Mucosa of stomach (tissue), 1 donor: Measurements from ENCODE around the gene ARHGEF1.

Experiments used
- H3K27me3 ChIP-seq: one replicate; pipeline ENCODE4 v1.7.0; 2013; ENCODE audit warnings: mild to moderate bottlenecking, low read length; ENCODE audit not compliant: control insufficient read depth, insufficient read depth
- H3K36me3 ChIP-seq: one replicate; pipeline ENCODE4 v1.7.0; 2013; ENCODE audit warnings: low read length; ENCODE audit not compliant: control insufficient read depth, insufficient read depth
- H3K4me1 ChIP-seq: one replicate; pipeline ENCODE4 v1.7.0; 2013; ENCODE audit warnings: mild to moderate bottlenecking, low read length; ENCODE audit not compliant: control insufficient read depth, insufficient read depth
- H3K4me3 ChIP-seq: one replicate; pipeline ENCODE4 v1.7.0; 2013; ENCODE audit warnings: low read length
- H3K9ac ChIP-seq: one replicate; pipeline ENCODE4 v1.7.0; 2013; ENCODE audit warnings: mild to moderate bottlenecking, low read length, moderate library complexity
- H3K9me3 ChIP-seq: one replicate; pipeline ENCODE4 v1.7.0; 2013; ENCODE audit warnings: mild to moderate bottlenecking, low read length, moderate library complexity; ENCODE audit not compliant: control insufficient read depth
- donor health status: Pancreatic carcinoma.

Gene ARHGEF1, protein sequence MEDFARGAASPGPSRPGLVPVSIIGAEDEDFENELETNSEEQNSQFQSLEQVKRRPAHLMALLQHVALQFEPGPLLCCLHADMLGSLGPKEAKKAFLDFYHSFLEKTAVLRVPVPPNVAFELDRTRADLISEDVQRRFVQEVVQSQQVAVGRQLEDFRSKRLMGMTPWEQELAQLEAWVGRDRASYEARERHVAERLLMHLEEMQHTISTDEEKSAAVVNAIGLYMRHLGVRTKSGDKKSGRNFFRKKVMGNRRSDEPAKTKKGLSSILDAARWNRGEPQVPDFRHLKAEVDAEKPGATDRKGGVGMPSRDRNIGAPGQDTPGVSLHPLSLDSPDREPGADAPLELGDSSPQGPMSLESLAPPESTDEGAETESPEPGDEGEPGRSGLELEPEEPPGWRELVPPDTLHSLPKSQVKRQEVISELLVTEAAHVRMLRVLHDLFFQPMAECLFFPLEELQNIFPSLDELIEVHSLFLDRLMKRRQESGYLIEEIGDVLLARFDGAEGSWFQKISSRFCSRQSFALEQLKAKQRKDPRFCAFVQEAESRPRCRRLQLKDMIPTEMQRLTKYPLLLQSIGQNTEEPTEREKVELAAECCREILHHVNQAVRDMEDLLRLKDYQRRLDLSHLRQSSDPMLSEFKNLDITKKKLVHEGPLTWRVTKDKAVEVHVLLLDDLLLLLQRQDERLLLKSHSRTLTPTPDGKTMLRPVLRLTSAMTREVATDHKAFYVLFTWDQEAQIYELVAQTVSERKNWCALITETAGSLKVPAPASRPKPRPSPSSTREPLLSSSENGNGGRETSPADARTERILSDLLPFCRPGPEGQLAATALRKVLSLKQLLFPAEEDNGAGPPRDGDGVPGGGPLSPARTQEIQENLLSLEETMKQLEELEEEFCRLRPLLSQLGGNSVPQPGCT

DNA sequence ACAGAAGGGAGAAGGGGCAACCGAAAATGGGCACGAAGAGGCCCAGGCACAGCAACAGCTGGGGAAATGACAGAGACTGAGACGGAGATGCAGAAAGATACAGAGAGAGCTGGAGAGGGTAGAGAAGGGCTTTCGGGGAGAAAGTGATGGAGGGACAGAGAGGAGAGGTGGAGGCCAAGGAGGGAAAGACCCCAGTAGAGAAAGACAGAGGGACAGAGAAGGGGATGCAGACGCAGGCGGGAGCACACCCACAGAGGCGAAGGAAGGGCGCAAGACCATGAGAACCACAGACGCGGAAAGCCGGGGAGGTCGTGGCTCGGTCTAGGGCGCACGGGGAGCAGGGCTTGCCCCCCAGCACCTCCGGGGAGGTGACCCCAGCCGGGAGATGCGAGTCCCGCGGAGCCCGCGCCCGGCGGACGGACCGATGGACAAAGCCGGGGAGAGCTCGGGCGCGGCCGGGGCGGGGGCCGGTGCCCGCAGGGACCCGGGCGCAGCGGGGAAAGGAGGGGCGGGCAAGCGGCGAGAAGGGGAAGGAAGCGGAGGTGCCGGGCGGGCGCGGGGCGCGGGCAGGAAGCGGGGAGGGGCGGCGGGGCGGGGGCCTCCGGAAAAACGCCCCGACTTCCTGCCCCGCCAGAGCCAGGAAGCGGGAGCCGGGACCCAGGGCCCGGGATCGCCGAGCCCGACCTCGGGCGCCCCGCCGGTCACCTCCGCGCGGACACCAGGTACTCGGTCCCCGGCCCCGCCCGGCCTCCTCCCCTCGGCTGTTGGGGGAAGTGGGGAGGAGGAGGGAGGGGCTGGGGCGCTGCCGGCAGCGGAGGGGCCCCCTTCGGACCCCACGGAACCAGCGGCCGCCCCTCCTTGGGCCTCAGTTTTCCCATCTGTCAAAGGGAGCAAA, at the start of gene ARHGEF1:
TSS of gene ARHGEF1 (plus strand) at position 617 of the 895 bp plus-strand sequence. CDS start 4,899 bp downstream, outside the sequence.
- Histone ChIP-seq H3K27me3 (peaks cover 3% of the 10 kb centered on the region), H3K36me3 (no peaks in the 10 kb centered on the region), H3K9ac (peak within 1 kb of the TSS; percentile 71), H3K4me1 (peaks cover 30% of the 10 kb centered on the region), H3K9me3 (no peaks in the 10 kb centered on the region), H3K4me3 (peak within 1 kb of the TSS; percentile 58)

DNA sequence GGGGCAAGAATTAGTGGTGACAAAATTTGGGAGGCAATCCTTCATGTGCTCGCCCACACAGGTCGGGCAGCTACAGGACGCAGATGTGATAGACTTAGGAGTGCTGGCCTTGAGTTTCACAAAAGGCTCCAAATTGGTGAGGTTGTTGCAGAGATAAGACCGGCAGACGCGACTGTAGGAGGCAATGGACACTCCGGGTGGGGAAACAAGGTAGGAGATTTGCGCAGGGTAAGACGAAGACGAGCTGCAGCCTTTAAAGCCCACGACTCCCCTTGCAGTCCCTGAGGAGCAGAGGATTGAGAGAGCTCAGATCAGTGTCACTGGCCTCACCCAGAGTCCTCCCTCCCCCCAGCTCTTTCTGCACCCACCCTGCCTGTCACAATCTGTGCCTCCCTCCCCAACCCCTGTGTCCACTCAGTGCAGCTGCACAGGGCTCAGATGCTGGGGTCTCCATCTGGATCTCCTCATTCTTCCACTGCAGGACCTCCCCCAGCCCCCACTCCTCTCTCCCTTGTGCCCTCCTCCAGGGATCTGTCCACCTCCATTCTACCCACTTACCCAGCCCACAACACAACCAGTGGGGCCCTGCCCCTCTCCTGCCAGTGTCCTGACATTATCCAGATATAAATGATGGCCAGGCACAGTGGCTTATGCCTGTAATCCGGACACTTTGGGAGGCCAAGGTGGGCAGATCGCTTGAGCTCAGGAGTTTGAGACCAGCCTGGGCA, 44.8 kb upstream of the ARHGEF1 start:
- no peaks in the 10 kb centered on the region for H3K36me3 ChIP-seq
- peaks cover 22% of the 10 kb centered on the region for H3K27me3 ChIP-seq
- no peaks in the 10 kb centered on the region for H3K4me1 ChIP-seq

DNA sequence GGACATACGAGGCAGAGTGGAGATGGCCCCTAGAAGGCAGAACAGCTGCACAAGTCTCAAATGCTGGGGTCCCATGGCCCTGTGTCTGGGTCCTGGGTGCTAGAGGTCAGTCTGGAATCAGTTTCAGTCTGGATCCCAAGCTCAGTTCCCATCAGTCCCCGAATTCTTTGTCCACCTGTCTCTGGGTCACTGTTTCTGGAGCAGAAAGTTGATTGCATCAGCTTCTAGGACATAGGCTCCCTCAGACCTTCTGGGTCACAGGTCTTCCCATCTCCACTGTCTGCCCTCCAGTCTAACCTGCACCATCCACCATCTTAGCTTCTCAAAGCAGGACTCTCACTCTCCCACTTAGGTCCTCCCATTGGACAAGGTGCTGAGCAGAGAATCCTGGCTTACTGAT, 43.8 kb upstream of the ARHGEF1 start:
- H3K4me3 ChIP-seq = no peak overlapping the region
- no peaks in the 10 kb centered on the region for H3K36me3 ChIP-seq
- H3K27me3 ChIP-seq = peaks cover 22% of the 10 kb centered on the region
- H3K9me3 ChIP-seq = no peaks in the 10 kb centered on the region
- H3K9ac ChIP-seq = no peak overlapping the region
- no peaks in the 10 kb centered on the region for H3K4me1 ChIP-seq

More for the DNA sequence above, 44.8 kb upstream of the ARHGEF1 start:
- Histone ChIP-seq H3K9me3 (no peaks in the 10 kb centered on the region), H3K9ac (no peak overlapping the region), H3K4me3 (no peak overlapping the region)

DNA sequence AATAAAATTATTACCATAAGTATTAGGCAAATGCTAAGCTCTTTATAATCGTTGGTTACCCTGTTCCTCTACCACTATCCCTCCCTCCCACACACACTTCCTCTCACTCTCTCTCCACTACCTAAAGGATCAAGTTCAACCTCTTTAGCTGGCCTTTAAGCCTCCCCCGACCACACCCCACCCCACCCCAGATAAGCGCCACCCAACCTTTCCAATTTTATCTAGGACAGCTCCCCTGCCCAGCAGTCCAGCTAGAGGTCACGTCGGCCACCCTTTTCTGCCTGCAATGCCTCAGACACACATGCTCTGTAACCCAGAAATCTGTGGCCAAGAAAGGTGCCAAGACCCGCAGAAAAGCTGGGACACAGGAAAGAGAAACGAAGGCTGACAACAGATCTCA, 39.6 kb upstream of the ARHGEF1 start:
- Histone ChIP-seq H3K4me1 (no peaks in the 10 kb centered on the region), H3K36me3 (no peaks in the 10 kb centered on the region), H3K27me3 (peaks cover 7% of the 10 kb centered on the region), H3K9me3 (no peaks in the 10 kb centered on the region), H3K4me3 (no peak overlapping the region), H3K9ac (no peak overlapping the region)

DNA sequence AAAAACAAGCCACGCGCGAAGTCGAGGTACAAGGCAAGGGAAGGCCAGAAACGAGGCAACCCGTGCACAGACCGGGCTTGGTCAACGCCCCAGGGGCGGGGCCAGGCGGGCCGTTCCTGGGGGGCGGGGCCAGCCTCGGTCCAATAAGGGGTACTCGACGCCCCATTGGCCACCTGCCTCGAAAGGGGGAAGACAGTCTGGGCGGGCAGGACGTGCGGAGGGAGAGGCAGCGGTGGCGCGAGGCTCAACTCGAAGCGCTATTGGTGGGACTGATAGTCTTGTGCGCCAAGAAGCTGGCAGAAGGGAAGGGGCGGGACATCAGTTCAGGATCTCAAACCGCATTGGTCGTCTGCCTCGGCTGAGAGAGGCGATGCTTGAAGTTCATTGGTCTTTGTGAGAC, 38.4 kb upstream of the ARHGEF1 start, which contains the start of gene LYPD4:
TSS of gene LYPD4 (minus strand) at position 83 of the 400 bp plus-strand sequence. CDS start 5,398 bp downstream, outside the sequence.
- Histone ChIP-seq H3K4me1 (no peaks in the 10 kb centered on the region), H3K9ac (no peak within 1 kb of the TSS), H3K9me3 (no peaks in the 10 kb centered on the region), H3K4me3 (no peak within 1 kb of the TSS), H3K27me3 (no peaks in the 10 kb centered on the region), H3K36me3 (no peaks in the 10 kb centered on the region)

DNA sequence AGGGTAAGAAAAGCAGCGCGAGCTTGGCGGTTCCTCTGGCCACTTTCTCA, 38.2 kb upstream of the ARHGEF1 start, which contains the start of gene DMRTC2:
TSS of gene DMRTC2 (plus strand) at position 42 of the 50 bp plus-strand sequence. CDS start 2,387 bp downstream, outside the sequence.
- Histone ChIP-seq H3K4me1 (no peaks in the 10 kb centered on the region), H3K9ac (no peak within 1 kb of the TSS), H3K4me3 (no peak within 1 kb of the TSS), H3K27me3 (no peaks in the 10 kb centered on the region), H3K9me3 (no peaks in the 10 kb centered on the region), H3K36me3 (no peaks in the 10 kb centered on the region)

DNA sequence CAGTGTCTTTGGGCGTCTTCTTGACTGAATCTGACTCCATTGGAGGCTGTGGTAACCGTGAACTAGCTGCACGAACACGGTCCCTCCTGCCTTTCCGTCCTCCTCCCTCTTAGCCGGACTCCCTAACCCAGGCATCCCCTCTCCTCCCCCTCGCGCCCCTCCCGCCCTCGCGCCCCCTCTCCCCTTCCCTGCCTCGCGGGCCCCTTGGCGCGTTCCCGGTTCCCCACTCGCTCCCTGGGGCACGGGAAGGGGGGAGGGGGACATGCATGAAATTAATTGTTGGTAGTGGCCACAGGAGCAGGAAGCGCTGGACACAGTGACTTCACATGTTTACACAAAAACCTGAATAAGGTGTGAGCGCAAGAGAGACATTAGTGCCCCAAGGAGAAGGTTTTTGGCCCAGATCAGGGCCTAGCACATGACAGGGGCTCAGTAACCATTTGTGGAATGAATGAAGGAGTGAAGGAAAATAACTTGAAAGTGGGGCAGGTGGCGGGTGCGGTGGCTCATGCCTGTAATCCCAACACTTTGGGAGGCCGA, 37.9 kb upstream of the ARHGEF1 start:
- Histone ChIP-seq H3K27me3 (no peaks in the 10 kb centered on the region), H3K9ac (no peak overlapping the region), H3K4me3 (no peak overlapping the region), H3K4me1 (no peaks in the 10 kb centered on the region), H3K36me3 (no peaks in the 10 kb centered on the region), H3K9me3 (no peaks in the 10 kb centered on the region)

DNA sequence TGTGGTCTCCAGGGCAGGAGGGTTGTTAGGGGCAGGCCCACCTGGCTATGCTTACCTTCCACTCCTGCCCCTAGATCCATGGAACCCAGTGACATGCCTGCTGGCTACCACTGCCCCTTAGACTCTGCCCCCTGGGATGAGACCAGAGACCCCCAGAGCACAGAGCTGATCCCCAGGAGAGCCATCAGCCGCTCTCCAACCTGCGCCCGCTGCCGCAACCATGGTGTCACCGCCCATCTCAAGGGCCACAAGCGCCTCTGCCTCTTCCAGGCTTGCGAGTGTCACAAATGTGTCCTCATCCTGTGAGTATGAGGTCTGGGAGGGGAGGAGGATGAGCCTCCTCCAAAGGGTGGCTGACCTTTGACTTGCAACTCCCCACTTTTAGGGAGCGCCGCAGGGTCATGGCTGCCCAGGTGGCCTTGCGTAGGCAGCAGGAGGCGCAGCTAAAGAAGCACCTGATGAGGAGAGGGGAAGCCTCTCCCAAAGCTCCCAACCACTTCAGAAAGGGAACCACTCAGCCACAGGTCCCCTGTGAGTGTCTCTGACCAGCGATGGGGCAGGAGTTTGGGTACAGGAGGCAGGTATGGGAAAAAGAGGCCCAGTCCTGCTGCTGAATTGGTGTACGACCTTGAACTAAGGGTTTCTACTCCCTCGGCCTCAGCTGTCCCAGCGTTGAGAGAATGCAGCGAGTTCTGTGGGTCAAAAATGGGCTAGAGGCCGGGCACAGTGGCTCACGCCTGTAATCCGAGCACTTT, 35.5 kb upstream of the ARHGEF1 start:
- H3K4me3 ChIP-seq = no peak overlapping the region
- H3K36me3 ChIP-seq = no peaks in the 10 kb centered on the region
- H3K4me1 ChIP-seq = no peaks in the 10 kb centered on the region
- H3K27me3 ChIP-seq = peaks cover 6% of the 10 kb centered on the region
- H3K9me3 ChIP-seq = no peaks in the 10 kb centered on the region
- no peak overlapping the region for H3K9ac ChIP-seq

DNA sequence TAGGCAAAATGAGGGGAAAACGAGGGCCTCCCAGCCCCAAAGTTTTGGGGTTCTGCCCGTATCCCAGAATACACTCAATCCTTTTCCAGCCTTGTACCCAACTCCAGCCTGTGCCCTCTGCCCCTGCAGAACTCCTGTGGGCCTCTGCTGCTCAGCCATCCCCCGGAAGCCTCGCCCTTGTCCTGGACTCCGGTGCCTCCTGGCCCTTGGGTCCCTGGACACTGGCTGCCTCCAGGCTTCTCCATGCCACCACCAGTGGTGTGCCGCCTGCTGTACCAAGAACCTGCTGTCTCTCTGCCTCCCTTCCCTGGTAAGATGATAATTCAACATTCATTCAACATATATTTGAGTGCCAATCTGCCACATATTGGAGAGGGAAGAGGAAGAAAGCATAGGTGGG, 34.3 kb upstream of the ARHGEF1 start:
- Histone ChIP-seq H3K4me3 (no peak overlapping the region), H3K27me3 (peaks cover 10% of the 10 kb centered on the region), H3K36me3 (no peaks in the 10 kb centered on the region), H3K4me1 (no peaks in the 10 kb centered on the region), H3K9ac (no peak overlapping the region), H3K9me3 (no peaks in the 10 kb centered on the region)

DNA sequence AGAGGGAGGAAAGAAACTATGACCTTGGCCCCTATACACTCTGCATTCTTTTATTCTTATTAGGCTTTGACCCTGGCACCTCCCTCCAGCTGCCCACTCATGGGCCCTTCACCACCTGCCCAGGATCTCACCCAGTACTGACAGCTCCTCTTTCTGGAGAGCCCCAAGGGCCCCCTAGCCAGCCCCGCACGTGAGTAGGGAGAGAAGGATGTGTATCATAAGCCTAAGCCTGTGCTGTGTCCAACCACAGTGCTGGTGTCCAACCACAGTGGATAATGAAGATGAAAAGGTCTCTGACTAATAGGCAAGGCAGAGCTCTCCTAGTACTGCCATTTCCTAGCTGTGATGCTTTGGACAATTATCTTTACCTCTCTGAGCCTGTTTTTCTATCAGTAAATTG, 33.9 kb upstream of the ARHGEF1 start:
- no peak overlapping the region for H3K9ac ChIP-seq
- H3K9me3 ChIP-seq = no peaks in the 10 kb centered on the region
- H3K36me3 ChIP-seq = no peaks in the 10 kb centered on the region
- no peaks in the 10 kb centered on the region for H3K4me1 ChIP-seq
- H3K27me3 ChIP-seq = peaks cover 10% of the 10 kb centered on the region
- no peak overlapping the region for H3K4me3 ChIP-seq

DNA sequence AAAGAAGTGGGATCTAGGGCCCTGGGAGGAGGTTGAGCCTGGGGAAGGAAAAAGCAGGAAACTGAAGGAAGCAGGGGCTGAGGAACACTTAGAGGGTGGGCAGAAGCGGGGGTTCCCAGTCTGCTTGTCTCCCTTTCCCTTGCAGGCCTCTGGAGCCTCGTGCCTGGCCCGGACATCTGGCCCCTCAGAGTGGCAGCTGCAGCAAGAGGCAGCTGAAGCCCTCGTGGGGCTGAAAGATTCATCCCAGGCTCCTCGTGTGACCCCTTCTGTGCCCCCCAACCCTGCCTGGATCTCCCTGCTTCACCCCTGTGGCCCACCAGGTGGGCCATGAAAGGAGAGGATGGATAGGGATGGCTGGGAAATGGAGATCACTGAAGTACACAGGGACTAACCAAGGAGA, 32.6 kb upstream of the ARHGEF1 start:
- H3K9me3 ChIP-seq = no peaks in the 10 kb centered on the region
- H3K4me1 ChIP-seq = no peaks in the 10 kb centered on the region
- peaks cover 10% of the 10 kb centered on the region for H3K27me3 ChIP-seq
- no peak overlapping the region for H3K4me3 ChIP-seq
- no peaks in the 10 kb centered on the region for H3K36me3 ChIP-seq
- H3K9ac ChIP-seq = no peak overlapping the region
